PFSK-1 (cell line): ENCODE results near the gene PREX1.

Source experiments
- FOXP2 ChIP-seq: optimal IDR thresholded peaks from 2 replicates; pipeline ENCODE3; 2011; ENCODE audit warnings: borderline replicate concordance, control low read depth, inconsistent platforms; ENCODE audit not compliant: insufficient read depth; ENCODE audit errors: extremely low read length, extremely low read depth
- POLR2AphosphoS5 ChIP-seq: IDR thresholded peaks from 2 replicates; pipeline ENCODE4 v1.6.1; 2012; ENCODE audit warnings: low read depth, mild to moderate bottlenecking, control low read depth, low read length, moderate library complexity
- REST ChIP-seq, 2 experiments: IDR thresholded peaks; 2 replicates each; pipeline versions ENCODE4 v1.6.1 to v1.8.0; 2011 to 2012; ENCODE audit warnings: low read depth in 2 of 2, low read length in 2 of 2, control low read depth in 1 of 2, inconsistent platforms in 1 of 2, mild to moderate bottlenecking in 1 of 2, moderate library complexity in 1 of 2; ENCODE audit not compliant: insufficient read depth in 1 of 2
- SIN3A ChIP-seq: IDR thresholded peaks from 2 replicates; pipeline ENCODE4 v1.6.1; 2012; ENCODE audit warnings: mild to moderate bottlenecking, low read length, moderate library complexity, borderline replicate concordance; ENCODE audit not compliant: insufficient read depth
- TAF1 ChIP-seq: IDR thresholded peaks from 2 replicates; pipeline ENCODE4 v1.6.1; 2012; ENCODE audit warnings: low read length, control low read depth, borderline replicate concordance; ENCODE audit not compliant: insufficient read depth

The PREX1 gene

GRCh38 chr20:48748556-48748955 lies 79.2 kb downstream of the PREX1 start:
- TF ChIP-seq TAF1 (no peak), REST (IDR thresholded peaks at IDR 0.05; ENCODE audit: insufficient read depth in 1 of 2, low read depth in 2 of 2, low read length in 2 of 2) (no peak), POLR2AphosphoS5 (no peak), FOXP2 (no peak), SIN3A (no peak)

GRCh38 chr20:48747840-48748414 lies 79.9 kb downstream of the PREX1 start:
- TF ChIP-seq TAF1 (no peak), SIN3A (no peak), FOXP2 (no peak), POLR2AphosphoS5 (no peak), REST (IDR thresholded peaks at IDR 0.05; ENCODE audit: insufficient read depth in 1 of 2, low read depth in 2 of 2, low read length in 2 of 2) (no peak)

- TF ChIP-seq TAF1 (no peak), POLR2AphosphoS5 (no peak), SIN3A (no peak), FOXP2 (no peak), REST (IDR thresholded peaks at IDR 0.05; ENCODE audit: insufficient read depth in 1 of 2, low read depth in 2 of 2, low read length in 2 of 2) (no peak)
These were observed 82.5 kb downstream of the PREX1 start for GRCh38 chr20:48745330-48745729.

GRCh38 chr20:48744515-48744914 lies 83.3 kb downstream of the PREX1 start:
- TF ChIP-seq REST (IDR thresholded peaks at IDR 0.05; ENCODE audit: insufficient read depth in 1 of 2, low read depth in 2 of 2, low read length in 2 of 2) (no peak), FOXP2 (no peak), SIN3A (no peak), POLR2AphosphoS5 (no peak), TAF1 (no peak)

- TF ChIP-seq FOXP2: no peak
- TF ChIP-seq POLR2AphosphoS5: no peak
- TF ChIP-seq REST (IDR thresholded peaks at IDR 0.05; ENCODE audit: insufficient read depth in 1 of 2, low read depth in 2 of 2, low read length in 2 of 2): no peak
- no peak for TF ChIP-seq TAF1
- TF ChIP-seq SIN3A: no peak
These were observed 84.0 kb downstream of the PREX1 start for GRCh38 chr20:48743807-48744206.
